ENCODE measurements around the gene FAM78B.

FAM78B gene

DNA sequence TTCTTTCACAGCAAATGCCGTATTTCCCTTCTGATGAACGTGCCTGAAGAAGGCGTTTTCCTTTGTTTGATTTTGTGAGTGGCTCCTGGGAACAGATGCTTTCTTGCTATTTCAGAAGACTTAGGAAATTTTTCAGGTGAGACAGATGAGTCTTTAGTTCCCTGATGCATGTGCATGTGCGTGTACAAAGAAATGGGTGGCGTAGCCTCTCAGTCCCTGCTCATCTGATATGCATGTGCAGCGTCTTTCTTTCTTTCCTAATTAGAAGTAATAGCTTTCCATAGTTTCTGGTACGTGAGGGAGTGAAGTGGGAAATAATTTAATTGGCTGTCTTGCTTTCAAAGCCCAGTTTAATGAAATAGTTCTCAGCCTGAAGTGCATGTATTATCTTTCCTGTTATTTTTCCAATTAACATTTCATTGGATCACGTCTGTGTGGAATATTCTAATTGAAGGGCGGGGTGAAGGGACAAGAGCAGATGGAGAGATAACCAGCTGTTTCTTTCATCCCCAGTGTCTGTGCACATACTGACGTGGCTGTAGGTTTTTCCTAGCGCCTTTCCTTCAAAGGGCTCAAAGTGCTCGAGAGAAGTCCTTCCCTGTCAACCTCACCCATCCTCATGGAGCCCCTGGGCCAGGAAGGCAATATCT lies 104.3 kb downstream of the FAM78B start:
- H3K36me3 ChIP-seq (ENCODE audit: control insufficient read depth, insufficient read depth, low read length): no peaks in the 10 kb centered on the region
- H3K9me3 ChIP-seq (ENCODE audit: control insufficient read depth, low read length): no peaks in the 10 kb centered on the region
- no peaks in the 10 kb centered on the region for H3K4me1 ChIP-seq (ENCODE audit: control insufficient read depth, insufficient read depth, low read length, poor library complexity, severe bottlenecking)
- H3K27me3 ChIP-seq (replicated peaks; ENCODE audit: control insufficient read depth, insufficient read depth, low read length, poor library complexity, severe bottlenecking): no peaks in the 10 kb centered on the region
- DNase-seq: no peak
- no peak overlapping the region for H3K4me3 ChIP-seq (ENCODE audit: insufficient read depth, low read depth, low read length, poor library complexity, severe bottlenecking)
- H3K27ac ChIP-seq (ENCODE audit: insufficient read depth, low read length, poor library complexity, severe bottlenecking): no peak overlapping the region

DNA sequence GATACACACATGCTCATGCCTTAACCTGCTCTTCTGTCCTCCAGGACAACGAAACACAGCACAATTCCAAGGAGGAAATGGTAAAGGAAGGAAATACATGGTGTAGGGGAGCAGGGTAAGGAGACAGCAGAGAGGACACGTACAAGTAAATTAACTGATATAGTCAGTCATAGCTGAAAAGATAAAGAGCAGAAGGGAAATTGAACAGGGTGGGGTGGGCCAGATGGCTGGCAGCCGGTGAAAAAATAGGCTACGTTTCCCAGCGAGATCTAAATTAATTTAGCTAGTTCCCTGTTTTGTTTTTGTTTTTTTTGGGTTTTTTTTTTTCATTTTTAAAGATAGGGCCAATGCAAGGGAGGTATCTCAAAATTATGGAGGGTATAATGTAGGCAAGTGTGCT lies 109.2 kb downstream of the FAM78B start:
- H3K27me3 ChIP-seq (replicated peaks; ENCODE audit: control insufficient read depth, insufficient read depth, low read length, poor library complexity, severe bottlenecking): no peaks in the 10 kb centered on the region
- H3K27ac ChIP-seq (ENCODE audit: insufficient read depth, low read length, poor library complexity, severe bottlenecking): no peak overlapping the region
- no peaks in the 10 kb centered on the region for H3K9me3 ChIP-seq (ENCODE audit: control insufficient read depth, low read length)
- no peak for DNase-seq
- H3K36me3 ChIP-seq (ENCODE audit: control insufficient read depth, insufficient read depth, low read length): no peaks in the 10 kb centered on the region
- H3K4me1 ChIP-seq (ENCODE audit: control insufficient read depth, insufficient read depth, low read length, poor library complexity, severe bottlenecking): no peaks in the 10 kb centered on the region
- no peak overlapping the region for H3K4me3 ChIP-seq (ENCODE audit: insufficient read depth, low read depth, low read length, poor library complexity, severe bottlenecking)

DNA sequence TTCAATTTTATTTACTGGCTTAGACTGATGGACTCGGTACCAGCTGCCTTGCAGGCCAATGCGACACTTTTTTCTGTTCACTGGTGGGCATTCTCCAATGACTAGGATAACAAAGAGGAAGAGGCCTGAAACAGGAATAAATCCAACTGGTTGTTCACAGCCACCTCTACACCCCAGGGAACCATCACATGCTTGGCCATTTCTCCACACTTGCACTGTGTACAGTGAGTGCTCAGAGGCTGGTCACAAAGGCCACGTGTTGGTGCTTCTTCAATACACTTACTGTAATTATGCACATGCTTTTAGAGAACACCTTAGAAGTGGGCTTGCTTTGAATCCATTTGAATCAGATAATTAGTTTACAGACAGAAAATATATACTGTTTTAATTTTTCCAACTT lies 113.4 kb downstream of the FAM78B start:
- no peaks in the 10 kb centered on the region for H3K4me1 ChIP-seq (ENCODE audit: control insufficient read depth, insufficient read depth, low read length, poor library complexity, severe bottlenecking)
- H3K9me3 ChIP-seq (ENCODE audit: control insufficient read depth, low read length): no peaks in the 10 kb centered on the region
- no peaks in the 10 kb centered on the region for H3K27me3 ChIP-seq (replicated peaks; ENCODE audit: control insufficient read depth, insufficient read depth, low read length, poor library complexity, severe bottlenecking)
- DNase-seq: no peak
- no peak overlapping the region for H3K4me3 ChIP-seq (ENCODE audit: insufficient read depth, low read depth, low read length, poor library complexity, severe bottlenecking)
- no peak overlapping the region for H3K27ac ChIP-seq (ENCODE audit: insufficient read depth, low read length, poor library complexity, severe bottlenecking)
- H3K36me3 ChIP-seq (ENCODE audit: control insufficient read depth, insufficient read depth, low read length): no peaks in the 10 kb centered on the region

DNA sequence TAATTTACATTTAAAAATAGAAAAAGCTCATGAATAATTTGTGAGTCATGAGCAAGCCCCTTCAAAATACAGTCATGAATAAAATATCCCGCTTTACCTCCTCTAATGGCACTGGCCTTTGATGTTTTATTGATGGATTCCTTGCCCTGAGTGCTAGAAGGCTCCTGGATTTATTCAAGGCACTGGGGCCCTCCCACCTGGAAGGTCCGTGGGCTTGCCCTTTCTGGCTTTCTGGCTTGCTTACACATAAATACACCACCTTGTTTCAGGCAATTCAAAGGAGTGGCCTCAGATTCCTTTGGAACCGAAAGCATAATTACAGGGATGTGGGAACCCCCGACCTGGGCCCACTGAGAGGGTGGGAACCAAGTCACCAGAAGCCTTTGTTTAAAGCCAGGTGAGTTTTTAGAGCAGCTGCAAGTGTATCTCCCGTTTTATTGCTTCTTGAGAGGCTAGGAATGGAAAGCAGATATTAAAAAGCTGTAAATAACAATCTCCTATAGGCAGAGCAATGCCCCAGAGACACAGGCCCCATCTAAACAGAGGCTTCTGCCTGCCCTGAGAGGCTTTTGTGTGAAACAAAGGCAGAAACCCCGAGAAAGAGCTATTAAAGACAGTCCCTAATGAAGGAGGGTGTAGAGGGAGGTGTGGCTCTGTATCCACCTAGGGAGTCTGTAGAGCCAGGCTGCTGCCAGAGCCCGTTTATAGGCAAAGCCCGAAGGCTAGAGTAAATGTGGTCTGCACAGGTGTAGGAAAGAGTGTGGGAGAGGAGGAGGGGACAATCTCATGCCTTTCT lies 126.4 kb downstream of the FAM78B start:
- no peak for DNase-seq
- Histone ChIP-seq H3K9me3 (ENCODE audit: control insufficient read depth, low read length) (no peaks in the 10 kb centered on the region), H3K27me3 (replicated peaks; ENCODE audit: control insufficient read depth, insufficient read depth, low read length, poor library complexity, severe bottlenecking) (no peaks in the 10 kb centered on the region), H3K4me3 (ENCODE audit: insufficient read depth, low read depth, low read length, poor library complexity, severe bottlenecking) (no peak overlapping the region), H3K36me3 (ENCODE audit: control insufficient read depth, insufficient read depth, low read length) (no peaks in the 10 kb centered on the region), H3K4me1 (ENCODE audit: control insufficient read depth, insufficient read depth, low read length, poor library complexity, severe bottlenecking) (no peaks in the 10 kb centered on the region), H3K27ac (ENCODE audit: insufficient read depth, low read length, poor library complexity, severe bottlenecking) (no peak overlapping the region)

DNA sequence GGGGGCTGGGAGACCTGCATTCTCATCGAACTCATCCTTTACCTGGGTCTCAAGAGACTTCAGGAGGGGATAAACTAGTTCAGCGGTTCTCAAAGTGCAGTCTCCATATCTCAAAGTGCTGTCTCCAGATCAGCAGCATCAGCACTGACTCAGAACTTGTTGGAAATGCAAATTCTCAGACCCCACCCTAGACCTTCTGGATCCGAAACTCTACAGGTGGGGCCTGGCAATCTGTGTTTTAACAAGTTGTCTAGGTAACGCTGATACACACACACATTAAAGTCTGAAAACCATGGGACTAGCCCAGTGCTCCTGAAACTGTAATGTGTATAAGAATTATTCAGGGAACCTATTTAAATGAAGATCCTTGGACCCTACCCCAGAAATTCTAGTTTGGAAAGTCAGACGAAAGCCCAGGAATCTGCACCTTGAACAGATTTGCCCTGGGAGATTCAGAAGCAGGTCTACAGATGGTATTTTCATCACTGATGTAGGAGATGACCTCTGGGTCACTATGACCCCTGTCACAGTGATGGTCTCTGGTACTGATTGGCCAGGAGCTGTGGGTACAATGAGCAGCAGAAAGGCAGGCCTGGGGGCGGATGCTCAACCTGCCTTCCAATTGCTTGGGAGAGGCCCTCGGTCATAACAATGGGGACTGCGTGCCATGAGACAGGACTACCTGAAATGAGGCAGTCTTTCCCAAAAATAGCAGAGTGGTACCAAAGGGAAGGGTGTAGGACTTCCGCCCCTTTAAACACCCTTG lies 127.2 kb downstream of the FAM78B start:
- Histone ChIP-seq H3K36me3 (ENCODE audit: control insufficient read depth, insufficient read depth, low read length) (no peaks in the 10 kb centered on the region), H3K27ac (ENCODE audit: insufficient read depth, low read length, poor library complexity, severe bottlenecking) (no peak overlapping the region), H3K27me3 (replicated peaks; ENCODE audit: control insufficient read depth, insufficient read depth, low read length, poor library complexity, severe bottlenecking) (no peaks in the 10 kb centered on the region), H3K9me3 (ENCODE audit: control insufficient read depth, low read length) (no peaks in the 10 kb centered on the region), H3K4me1 (ENCODE audit: control insufficient read depth, insufficient read depth, low read length, poor library complexity, severe bottlenecking) (no peaks in the 10 kb centered on the region), H3K4me3 (ENCODE audit: insufficient read depth, low read depth, low read length, poor library complexity, severe bottlenecking) (no peak overlapping the region)
- DNase-seq: no peak

DNA sequence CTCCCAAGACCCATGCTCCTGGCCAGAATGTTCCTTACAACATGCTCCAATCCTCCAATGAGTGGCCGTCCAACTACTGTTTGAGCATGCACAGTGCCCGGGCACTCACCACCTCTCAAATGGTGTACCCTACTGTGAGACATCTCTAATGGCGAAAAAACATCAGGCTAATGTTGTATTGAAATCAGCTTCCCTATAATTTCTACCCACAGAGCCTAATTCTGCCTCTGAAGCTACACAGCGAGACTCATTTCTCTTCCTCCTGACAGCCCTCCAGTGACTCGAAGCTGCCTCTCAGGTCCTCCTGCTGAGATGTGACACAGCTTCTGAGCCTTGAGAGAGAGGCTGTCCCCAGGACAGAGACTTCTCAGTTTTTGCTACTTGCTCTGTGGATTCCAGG lies 130.7 kb downstream of the FAM78B start:
- no peaks in the 10 kb centered on the region for H3K36me3 ChIP-seq (ENCODE audit: control insufficient read depth, insufficient read depth, low read length)
- H3K4me3 ChIP-seq (ENCODE audit: insufficient read depth, low read depth, low read length, poor library complexity, severe bottlenecking): no peak overlapping the region
- no peaks in the 10 kb centered on the region for H3K9me3 ChIP-seq (ENCODE audit: control insufficient read depth, low read length)
- H3K27ac ChIP-seq (ENCODE audit: insufficient read depth, low read length, poor library complexity, severe bottlenecking): no peak overlapping the region
- H3K27me3 ChIP-seq (replicated peaks; ENCODE audit: control insufficient read depth, insufficient read depth, low read length, poor library complexity, severe bottlenecking): no peaks in the 10 kb centered on the region
- DNase-seq: no peak
- no peaks in the 10 kb centered on the region for H3K4me1 ChIP-seq (ENCODE audit: control insufficient read depth, insufficient read depth, low read length, poor library complexity, severe bottlenecking)

DNA sequence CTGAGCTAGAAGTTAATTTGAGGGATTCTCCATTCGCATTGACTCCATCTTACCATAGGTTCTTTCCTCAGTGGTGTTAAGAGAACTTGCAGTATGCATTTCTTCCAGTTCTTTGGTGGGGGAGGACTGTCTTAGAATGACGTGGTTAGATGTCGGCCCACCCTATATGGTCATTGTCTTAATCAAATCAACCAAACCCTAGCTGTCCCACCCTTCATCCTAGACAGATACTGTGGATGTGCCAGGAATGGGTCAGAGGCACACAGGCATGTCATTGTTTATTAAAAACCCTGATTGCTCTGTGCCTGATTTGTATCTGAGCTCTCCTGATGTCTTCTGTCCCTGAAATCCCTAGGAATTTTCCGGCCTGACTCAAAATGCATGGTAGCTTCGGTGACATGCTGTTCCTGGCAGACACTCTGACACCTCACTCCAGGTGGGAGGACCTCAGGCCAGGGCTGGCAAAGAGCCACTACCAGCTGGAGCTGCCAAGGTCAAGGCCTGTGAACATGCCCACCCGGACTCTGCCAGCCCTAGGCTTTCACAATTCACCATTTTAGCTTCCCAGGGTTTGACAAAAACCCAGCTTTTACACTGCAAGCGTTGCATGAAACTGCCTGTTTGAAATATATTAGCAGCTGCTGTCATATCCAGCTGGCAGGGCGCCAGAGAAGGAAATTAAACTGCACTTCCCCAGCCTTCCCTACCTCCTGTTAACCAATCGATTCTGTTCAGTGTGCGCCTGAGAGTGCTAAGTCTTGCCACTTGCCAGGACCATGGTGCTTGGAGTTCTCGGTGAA lies 134.0 kb downstream of the FAM78B start:
- Histone ChIP-seq H3K4me1 (ENCODE audit: control insufficient read depth, insufficient read depth, low read length, poor library complexity, severe bottlenecking) (no peaks in the 10 kb centered on the region), H3K36me3 (ENCODE audit: control insufficient read depth, insufficient read depth, low read length) (no peaks in the 10 kb centered on the region), H3K9me3 (ENCODE audit: control insufficient read depth, low read length) (no peaks in the 10 kb centered on the region), H3K4me3 (ENCODE audit: insufficient read depth, low read depth, low read length, poor library complexity, severe bottlenecking) (no peak overlapping the region), H3K27me3 (replicated peaks; ENCODE audit: control insufficient read depth, insufficient read depth, low read length, poor library complexity, severe bottlenecking) (no peaks in the 10 kb centered on the region), H3K27ac (ENCODE audit: insufficient read depth, low read length, poor library complexity, severe bottlenecking) (no peak overlapping the region)
- DNase-seq: no peak

DNA sequence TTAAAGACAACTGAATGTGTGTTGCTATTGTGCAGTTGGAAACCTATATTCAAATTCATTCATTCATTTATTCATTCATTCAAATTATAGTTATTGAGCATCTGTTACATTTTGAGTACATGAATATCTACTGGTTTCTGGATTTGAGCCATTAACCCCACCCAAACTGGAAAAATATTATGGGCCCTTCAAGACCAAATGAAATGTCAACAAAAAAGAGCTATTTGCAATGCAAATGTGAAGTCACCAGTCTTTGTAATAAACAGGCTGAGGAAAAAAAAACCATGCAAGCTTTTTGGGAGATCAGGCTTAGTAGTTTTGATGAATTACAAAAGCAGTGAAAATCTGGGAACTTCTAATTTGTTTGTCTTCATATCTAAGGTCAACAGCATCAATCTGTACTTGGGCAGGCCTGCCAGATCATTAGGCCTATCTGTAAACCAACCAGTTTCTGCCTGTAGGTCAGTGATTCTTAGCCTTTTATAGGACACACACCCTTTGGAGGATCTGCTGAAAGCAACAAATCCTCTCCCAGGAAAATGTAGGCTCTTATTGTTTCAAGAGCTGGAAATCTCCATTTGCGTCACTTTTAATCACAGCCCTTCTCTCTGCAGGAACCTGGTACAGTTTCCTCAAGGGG lies 134.7 kb downstream of the FAM78B start:
- H3K36me3 ChIP-seq (ENCODE audit: control insufficient read depth, insufficient read depth, low read length): no peaks in the 10 kb centered on the region

DNA sequence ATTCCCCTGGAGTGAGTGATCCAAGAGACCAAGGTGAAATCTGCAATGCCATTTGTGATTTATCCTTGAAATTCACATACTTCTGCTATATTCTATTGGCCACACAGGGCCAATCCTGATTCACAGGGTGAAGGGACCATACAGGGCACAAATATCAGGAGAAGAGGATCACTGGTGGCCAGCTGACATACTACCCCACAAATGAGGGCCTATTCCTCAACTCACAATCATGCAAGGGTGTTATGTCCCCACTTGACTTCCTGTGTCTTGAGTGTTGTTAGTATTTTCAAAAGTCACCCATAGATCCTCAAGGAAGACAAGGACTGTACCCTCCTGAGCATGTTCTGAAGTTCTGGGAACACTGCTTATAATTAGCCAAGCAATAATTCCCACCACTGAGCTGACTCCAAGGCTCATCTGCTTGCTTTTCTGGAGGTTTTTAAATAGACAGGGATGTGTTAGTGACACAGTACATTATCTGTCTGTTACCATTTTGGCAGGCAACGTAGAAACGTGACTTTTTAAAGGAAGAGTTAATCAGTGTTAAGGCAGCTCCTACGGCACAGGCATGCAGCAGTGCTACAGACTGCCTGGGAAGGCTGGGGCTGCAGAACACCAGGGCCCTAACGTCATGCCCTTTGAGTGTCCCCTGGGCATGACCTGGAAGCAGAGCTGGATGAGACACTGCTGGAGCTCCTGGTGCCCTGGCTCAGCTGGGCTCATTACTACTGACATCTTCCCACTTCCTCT lies 137.4 kb downstream of the FAM78B start:
- Histone ChIP-seq H3K36me3 (ENCODE audit: control insufficient read depth, insufficient read depth, low read length) (no peaks in the 10 kb centered on the region), H3K27ac (ENCODE audit: insufficient read depth, low read length, poor library complexity, severe bottlenecking) (no peak overlapping the region), H3K4me3 (ENCODE audit: insufficient read depth, low read depth, low read length, poor library complexity, severe bottlenecking) (no peak overlapping the region), H3K4me1 (ENCODE audit: control insufficient read depth, insufficient read depth, low read length, poor library complexity, severe bottlenecking) (no peaks in the 10 kb centered on the region), H3K27me3 (replicated peaks; ENCODE audit: control insufficient read depth, insufficient read depth, low read length, poor library complexity, severe bottlenecking) (no peaks in the 10 kb centered on the region), H3K9me3 (ENCODE audit: control insufficient read depth, low read length) (no peaks in the 10 kb centered on the region)
- DNase-seq: no peak

More for the DNA sequence above, 134.7 kb downstream of the FAM78B start:
- DNase-seq: no peak
- Histone ChIP-seq H3K27me3 (replicated peaks; ENCODE audit: control insufficient read depth, insufficient read depth, low read length, poor library complexity, severe bottlenecking) (no peaks in the 10 kb centered on the region), H3K4me1 (ENCODE audit: control insufficient read depth, insufficient read depth, low read length, poor library complexity, severe bottlenecking) (no peaks in the 10 kb centered on the region), H3K27ac (ENCODE audit: insufficient read depth, low read length, poor library complexity, severe bottlenecking) (no peak overlapping the region), H3K9me3 (ENCODE audit: control insufficient read depth, low read length) (no peaks in the 10 kb centered on the region), H3K4me3 (ENCODE audit: insufficient read depth, low read depth, low read length, poor library complexity, severe bottlenecking) (no peak overlapping the region)
